Spleen (tissue), 7 donors: ENCODE results near the gene TBCC.

ENCODE experiments used
- POLR2A ChIP-seq, 3 donors: fragments of 450-650 bp; IDR thresholded peaks; one replicate each; pipeline ENCODE4 v1.5.1; 2017; ENCODE audit warnings: antibody characterized with exemption in 3 of 3, mild to moderate bottlenecking in 1 of 3
- POLR2AphosphoS5 ChIP-seq, 3 donors: sonication (generic); formaldehyde crosslinking; IDR thresholded peaks; one replicate each; pipeline ENCODE4 v1.5.1; 2017; ENCODE audit warnings: antibody characterized with exemption in 3 of 3
- TF ChIP-seq, protein P1 (sequence below), 11 experiments: fragments of 200-600 bp in 7 of 11; fragments of 450-650 bp in 4 of 11; sonication (generic) in 4 of 11; IDR thresholded peaks in 8 of 11; conservative IDR thresholded peaks in 3 of 11; 1 replicate in 7 of 11; 2 replicates in 4 of 11; pipeline versions ENCODE4 v1.4.0 to v1.8.0; 2016 to 2021; ENCODE audit warnings: antibody characterized with exemption in 11 of 11, inconsistent platforms in 4 of 11, mild to moderate bottlenecking in 1 of 11
- donor health status: DM: no; HTN: no; CAD: no; lungs with moderate emphysema.
- donor health status: DM: no; HTN: no; CAD: no.
- donor health status: DM: no; HTN: no; CAD: no.

DNA sequence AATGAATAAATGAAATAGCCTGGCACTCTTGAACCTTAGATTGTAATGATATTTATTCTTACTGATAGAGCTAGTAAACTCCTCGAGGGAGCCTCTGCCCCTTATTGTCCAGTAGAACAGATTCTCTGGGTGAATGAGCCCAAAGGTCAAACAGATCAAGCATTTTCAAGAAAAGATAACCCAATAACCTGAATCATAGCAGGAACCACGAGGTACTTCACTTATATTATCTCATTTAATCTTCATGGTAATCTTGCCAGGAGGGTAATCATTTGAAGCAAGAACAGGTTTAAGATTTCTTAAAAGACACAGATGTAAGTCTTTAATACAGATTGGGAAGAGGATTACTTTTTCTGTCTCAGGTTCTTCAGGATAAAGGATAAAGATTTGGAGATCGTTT lies 17.0 kb upstream of the TBCC start:
- TF ChIP-seq, protein P1, sequence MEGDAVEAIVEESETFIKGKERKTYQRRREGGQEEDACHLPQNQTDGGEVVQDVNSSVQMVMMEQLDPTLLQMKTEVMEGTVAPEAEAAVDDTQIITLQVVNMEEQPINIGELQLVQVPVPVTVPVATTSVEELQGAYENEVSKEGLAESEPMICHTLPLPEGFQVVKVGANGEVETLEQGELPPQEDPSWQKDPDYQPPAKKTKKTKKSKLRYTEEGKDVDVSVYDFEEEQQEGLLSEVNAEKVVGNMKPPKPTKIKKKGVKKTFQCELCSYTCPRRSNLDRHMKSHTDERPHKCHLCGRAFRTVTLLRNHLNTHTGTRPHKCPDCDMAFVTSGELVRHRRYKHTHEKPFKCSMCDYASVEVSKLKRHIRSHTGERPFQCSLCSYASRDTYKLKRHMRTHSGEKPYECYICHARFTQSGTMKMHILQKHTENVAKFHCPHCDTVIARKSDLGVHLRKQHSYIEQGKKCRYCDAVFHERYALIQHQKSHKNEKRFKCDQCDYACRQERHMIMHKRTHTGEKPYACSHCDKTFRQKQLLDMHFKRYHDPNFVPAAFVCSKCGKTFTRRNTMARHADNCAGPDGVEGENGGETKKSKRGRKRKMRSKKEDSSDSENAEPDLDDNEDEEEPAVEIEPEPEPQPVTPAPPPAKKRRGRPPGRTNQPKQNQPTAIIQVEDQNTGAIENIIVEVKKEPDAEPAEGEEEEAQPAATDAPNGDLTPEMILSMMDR (IDR thresholded peaks at IDR 0.05 in 8 of 11, conservative IDR thresholded peaks at IDR 0.05 in 3 of 11): no peak
- TF ChIP-seq POLR2A (IDR thresholded peaks at IDR 0.05): no peak
- TF ChIP-seq POLR2AphosphoS5 (IDR thresholded peaks at IDR 0.05): no peak
